GM23338 (cell line): ENCODE measurements around the gene TMEM178A. TPM values are rescaled to one million over a fixed set of nuclear protein-coding genes. Genes with fewer than 3 reads are reported as not detected.

Experiments
- ATAC-seq: fragments of 200-7000 bp; cut with Tn5 transposase; 3 replicates; pipeline ENCODE4 v1.9.1; 2020
- DNase-seq: peaks from one replicate; pipeline ENCODE4 v3.0.0-alpha.2; 2015; ENCODE audit warnings: low spot score
- H2AFZ ChIP-seq: fragments of 200-600 bp; sonication (generic); 2 replicates; pipeline ENCODE4 v1.8.0; 2016; ENCODE audit warnings: antibody characterized with exemption, mild to moderate bottlenecking, moderate library complexity
- H3F3A ChIP-seq: fragments of 200-600 bp; sonication (generic); replicated peaks from 2 replicates; pipeline ENCODE4 v1.8.0; 2017; ENCODE audit warnings: antibody characterized with exemption, mixed run types, low read depth
- H3K27ac ChIP-seq: fragments of 200-600 bp; sonication (generic); 2 replicates; pipeline ENCODE4 v1.6.1; 2016; ENCODE audit warnings: low read depth
- H3K27me3 ChIP-seq: fragments of 200-600 bp; sonication (generic); 2 replicates; pipeline ENCODE4 v1.8.0; 2016; ENCODE audit warnings: mild to moderate bottlenecking, mixed run types, moderate library complexity; ENCODE audit not compliant: insufficient read depth
- H3K36me3 ChIP-seq: fragments of 200-600 bp; sonication (generic); 2 replicates; pipeline ENCODE4 v1.8.0; 2016; ENCODE audit warnings: mild to moderate bottlenecking; ENCODE audit not compliant: insufficient read depth
- H3K4me1 ChIP-seq: fragments of 200-600 bp; sonication (generic); 2 replicates; pipeline ENCODE4 v1.8.0; 2016; ENCODE audit warnings: mild to moderate bottlenecking, moderate library complexity; ENCODE audit not compliant: insufficient read depth
- H3K4me2 ChIP-seq: fragments of 200-600 bp; sonication (generic); 2 replicates; pipeline ENCODE4 v1.7.1; 2017; ENCODE audit warnings: mixed run types
- H3K4me3 ChIP-seq: fragments of 200-600 bp; sonication (generic); 2 replicates; pipeline ENCODE4 v1.6.1; 2016; ENCODE audit warnings: mixed run types
- H3K79me2 ChIP-seq: fragments of 200-600 bp; sonication (generic); replicated peaks from 2 replicates; pipeline ENCODE4 v1.8.0; 2017; ENCODE audit warnings: mild to moderate bottlenecking; ENCODE audit not compliant: insufficient read depth
- H3K9me2 ChIP-seq: fragments of 200-600 bp; sonication (generic); 2 replicates; pipeline ENCODE4 v1.8.0; 2017; ENCODE audit not compliant: insufficient read depth
- H4K20me1 ChIP-seq: fragments of 200-600 bp; sonication (generic); replicated peaks from 2 replicates; pipeline ENCODE4 v1.8.0; 2017; ENCODE audit warnings: mild to moderate bottlenecking; ENCODE audit not compliant: insufficient read depth
- H3K27ac Mint-ChIP-seq: 2 replicates; pipeline ENCODE4 v1.8.0; 2020; ENCODE audit warnings: inconsistent platforms, mild to moderate bottlenecking, moderate library complexity, mixed read lengths
- H3K27me3 Mint-ChIP-seq: 3 replicates; pipeline ENCODE4 v1.8.0; 2022; ENCODE audit warnings: low read depth, mild to moderate bottlenecking, moderate library complexity, mixed read lengths, inconsistent platforms; ENCODE audit not compliant: insufficient read depth, poor library complexity
- H3K36me3 Mint-ChIP-seq: 3 replicates; pipeline ENCODE4 v1.8.0; 2021; ENCODE audit warnings: low read depth, mild to moderate bottlenecking, inconsistent platforms, moderate library complexity, mixed read lengths
- H3K4me1 Mint-ChIP-seq: 3 replicates; pipeline ENCODE4 v1.8.0; 2020; ENCODE audit warnings: mild to moderate bottlenecking, inconsistent platforms, mixed read lengths
- H3K4me3 Mint-ChIP-seq: 3 replicates; pipeline ENCODE4 v1.8.0; 2021; ENCODE audit warnings: moderate library complexity, mild to moderate bottlenecking, inconsistent platforms, mixed read lengths
- H3K9me3 Mint-ChIP-seq: 3 replicates; pipeline ENCODE4 v1.8.0; 2020; ENCODE audit warnings: moderate library complexity, mild to moderate bottlenecking, inconsistent platforms, mixed read lengths
- CREB1 ChIP-seq: fragments of 250-450 bp; sonication (Bioruptor Pico); IDR thresholded peaks from 2 replicates; pipeline ENCODE4 v1.5.0; 2020; ENCODE audit warnings: low read depth, mild to moderate bottlenecking, moderate library complexity
- EZH2 ChIP-seq: fragments of 200-600 bp; sonication (generic); IDR thresholded peaks from one replicate; pipeline ENCODE4 v1.8.0; 2017; ENCODE audit warnings: antibody characterized with exemption, mild to moderate bottlenecking, low read depth; ENCODE audit not compliant: unreplicated experiment
- EZH2phosphoT487 ChIP-seq: fragments of 200-600 bp; sonication (generic); IDR thresholded peaks from one replicate; pipeline ENCODE4 v1.8.1; 2018; ENCODE audit warnings: antibody characterized with exemption; ENCODE audit not compliant: unreplicated experiment
- JUNB ChIP-seq: IDR thresholded peaks from one replicate; pipeline ENCODE4 v1.6.1; 2016; ENCODE audit warnings: antibody characterized with exemption; ENCODE audit not compliant: unreplicated experiment
- POLR2AphosphoS5 ChIP-seq: IDR thresholded peaks from 2 replicates; pipeline ENCODE4 v1.6.1; 2016; ENCODE audit warnings: antibody characterized with exemption, low read depth
- STAT1 ChIP-seq: IDR thresholded peaks from one replicate; pipeline ENCODE4 v1.6.1; 2016; ENCODE audit warnings: antibody characterized with exemption; ENCODE audit not compliant: unreplicated experiment
- ZNF114 ChIP-seq: fragments of 250-450 bp; sonication (Bioruptor Pico); IDR thresholded peaks from 2 replicates; pipeline ENCODE4 v1.5.0; 2020; ENCODE audit warnings: mild to moderate bottlenecking, moderate library complexity
- ZNF331 ChIP-seq: fragments of 250-450 bp; sonication (Bioruptor Pico); IDR thresholded peaks from 2 replicates; pipeline ENCODE4 v1.5.0; 2020; ENCODE audit warnings: low read depth, mild to moderate bottlenecking, moderate library complexity
- polyA plus RNA-seq: library from polyadenylated mRNA; unstranded; fragments of >200 nt; fragmentation: Nextera tagmentation; extraction: Ambion mirVana; gene quantifications from 2 replicates; pipeline ENCODE4 v1.2.1, GENCODE V29; 2016
- total RNA-seq: library from RNA; depleted of rRNA; stranded (reverse); fragments of >200 nt; shearing (Covaris generic); gene quantifications from 2 replicates; pipeline ENCODE4 v1.2.3, GENCODE V29; 2014
- TF ChIP-seq, protein P1 (sequence below): fragments of 250-450 bp; sonication (Bioruptor Pico); IDR thresholded peaks from 2 replicates; pipeline ENCODE4 v1.5.0; 2020; ENCODE audit warnings: mild to moderate bottlenecking, moderate library complexity

Gene TMEM178A
- total and polyA plus RNA-seq, 2 experiments from 2014 or later: 10.3 to 12.3 TPM

DNA sequence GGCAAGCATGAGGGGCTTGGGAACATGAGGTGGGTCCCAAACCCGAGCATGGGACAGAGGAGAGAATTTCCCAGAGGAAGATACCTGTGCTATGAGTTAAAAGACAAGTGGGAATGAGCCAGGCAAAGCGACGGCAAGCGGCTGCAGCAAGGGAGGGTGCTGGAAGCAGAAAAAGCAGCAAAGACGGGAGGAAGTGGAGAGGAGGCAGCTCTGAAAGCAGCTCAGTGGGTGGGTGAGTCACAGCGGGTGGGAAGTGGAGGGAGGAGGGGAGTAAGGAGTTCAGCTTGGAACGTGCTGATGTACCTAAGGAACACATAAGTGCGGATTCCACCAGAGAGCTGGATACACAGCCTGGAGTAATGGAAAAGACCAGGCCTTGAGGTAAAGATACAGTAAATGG, 71.9 kb downstream of the TMEM178A start (continued):
- TF ChIP-seq, protein P1, sequence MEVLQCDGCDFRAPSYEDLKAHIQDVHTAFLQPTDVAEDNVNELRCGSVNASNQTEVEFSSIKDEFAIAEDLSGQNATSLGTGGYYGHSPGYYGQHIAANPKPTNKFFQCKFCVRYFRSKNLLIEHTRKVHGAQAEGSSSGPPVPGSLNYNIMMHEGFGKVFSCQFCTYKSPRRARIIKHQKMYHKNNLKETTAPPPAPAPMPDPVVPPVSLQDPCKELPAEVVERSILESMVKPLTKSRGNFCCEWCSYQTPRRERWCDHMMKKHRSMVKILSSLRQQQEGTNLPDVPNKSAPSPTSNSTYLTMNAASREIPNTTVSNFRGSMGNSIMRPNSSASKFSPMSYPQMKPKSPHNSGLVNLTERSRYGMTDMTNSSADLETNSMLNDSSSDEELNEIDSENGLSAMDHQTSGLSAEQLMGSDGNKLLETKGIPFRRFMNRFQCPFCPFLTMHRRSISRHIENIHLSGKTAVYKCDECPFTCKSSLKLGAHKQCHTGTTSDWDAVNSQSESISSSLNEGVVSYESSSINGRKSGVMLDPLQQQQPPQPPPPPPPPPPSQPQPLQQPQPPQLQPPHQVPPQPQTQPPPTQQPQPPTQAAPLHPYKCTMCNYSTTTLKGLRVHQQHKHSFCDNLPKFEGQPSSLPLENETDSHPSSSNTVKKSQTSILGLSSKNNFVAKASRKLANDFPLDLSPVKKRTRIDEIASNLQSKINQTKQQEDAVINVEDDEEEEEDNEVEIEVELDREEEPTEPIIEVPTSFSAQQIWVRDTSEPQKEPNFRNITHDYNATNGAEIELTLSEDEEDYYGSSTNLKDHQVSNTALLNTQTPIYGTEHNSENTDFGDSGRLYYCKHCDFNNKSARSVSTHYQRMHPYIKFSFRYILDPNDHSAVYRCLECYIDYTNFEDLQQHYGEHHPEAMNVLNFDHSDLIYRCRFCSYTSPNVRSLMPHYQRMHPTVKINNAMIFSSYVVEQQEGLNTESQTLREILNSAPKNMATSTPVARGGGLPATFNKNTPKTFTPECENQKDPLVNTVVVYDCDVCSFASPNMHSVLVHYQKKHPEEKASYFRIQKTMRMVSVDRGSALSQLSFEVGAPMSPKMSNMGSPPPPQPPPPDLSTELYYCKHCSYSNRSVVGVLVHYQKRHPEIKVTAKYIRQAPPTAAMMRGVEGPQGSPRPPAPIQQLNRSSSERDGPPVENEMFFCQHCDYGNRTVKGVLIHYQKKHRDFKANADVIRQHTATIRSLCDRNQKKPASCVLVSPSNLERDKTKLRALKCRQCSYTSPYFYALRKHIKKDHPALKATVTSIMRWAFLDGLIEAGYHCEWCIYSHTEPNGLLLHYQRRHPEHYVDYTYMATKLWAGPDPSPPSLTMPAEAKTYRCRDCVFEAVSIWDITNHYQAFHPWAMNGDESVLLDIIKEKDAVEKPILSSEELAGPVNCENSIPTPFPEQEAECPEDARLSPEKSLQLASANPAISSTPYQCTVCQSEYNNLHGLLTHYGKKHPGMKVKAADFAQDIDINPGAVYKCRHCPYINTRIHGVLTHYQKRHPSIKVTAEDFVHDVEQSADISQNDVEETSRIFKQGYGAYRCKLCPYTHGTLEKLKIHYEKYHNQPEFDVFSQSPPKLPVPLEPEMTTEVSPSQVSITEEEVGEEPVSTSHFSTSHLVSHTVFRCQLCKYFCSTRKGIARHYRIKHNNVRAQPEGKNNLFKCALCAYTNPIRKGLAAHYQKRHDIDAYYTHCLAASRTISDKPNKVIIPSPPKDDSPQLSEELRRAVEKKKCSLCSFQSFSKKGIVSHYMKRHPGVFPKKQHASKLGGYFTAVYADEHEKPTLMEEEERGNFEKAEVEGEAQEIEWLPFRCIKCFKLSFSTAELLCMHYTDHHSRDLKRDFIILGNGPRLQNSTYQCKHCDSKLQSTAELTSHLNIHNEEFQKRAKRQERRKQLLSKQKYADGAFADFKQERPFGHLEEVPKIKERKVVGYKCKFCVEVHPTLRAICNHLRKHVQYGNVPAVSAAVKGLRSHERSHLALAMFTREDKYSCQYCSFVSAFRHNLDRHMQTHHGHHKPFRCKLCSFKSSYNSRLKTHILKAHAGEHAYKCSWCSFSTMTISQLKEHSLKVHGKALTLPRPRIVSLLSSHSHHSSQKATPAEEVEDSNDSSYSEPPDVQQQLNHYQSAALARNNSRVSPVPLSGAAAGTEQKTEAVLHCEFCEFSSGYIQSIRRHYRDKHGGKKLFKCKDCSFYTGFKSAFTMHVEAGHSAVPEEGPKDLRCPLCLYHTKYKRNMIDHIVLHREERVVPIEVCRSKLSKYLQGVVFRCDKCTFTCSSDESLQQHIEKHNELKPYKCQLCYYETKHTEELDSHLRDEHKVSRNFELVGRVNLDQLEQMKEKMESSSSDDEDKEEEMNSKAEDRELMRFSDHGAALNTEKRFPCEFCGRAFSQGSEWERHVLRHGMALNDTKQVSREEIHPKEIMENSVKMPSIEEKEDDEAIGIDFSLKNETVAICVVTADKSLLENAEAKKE (CRISPR knock-in tag): no peak
- no peak for TF ChIP-seq STAT1
- TF ChIP-seq CREB1 (CRISPR knock-in tag): no peak
- no peak for TF ChIP-seq JUNB
- TF ChIP-seq EZH2: no peak
- TF ChIP-seq EZH2phosphoT487: no peak
- no peak for TF ChIP-seq ZNF114
- no peak for TF ChIP-seq POLR2AphosphoS5

DNA sequence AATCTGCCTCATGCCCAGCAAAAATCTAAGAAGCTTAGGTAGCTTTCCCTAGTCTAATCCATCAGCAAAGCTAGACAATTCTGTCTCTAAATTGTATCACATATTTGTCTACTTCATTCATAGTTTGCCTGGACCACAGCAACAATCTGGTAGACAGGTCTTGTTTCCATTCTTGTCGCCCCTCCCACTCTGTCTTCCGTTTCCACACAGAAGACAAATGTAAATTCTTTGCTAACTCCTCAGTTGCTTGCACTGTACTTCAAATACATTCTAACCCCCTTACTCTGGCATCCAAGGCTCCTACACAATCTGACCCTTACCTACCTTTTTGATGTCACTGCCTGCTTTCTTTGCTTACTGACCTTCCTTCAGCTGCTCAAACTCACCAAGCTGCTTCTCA, 73.2 kb downstream of the TMEM178A start:
- DNase-seq (no peak), ATAC-seq (no peak)
- H3K27me3 ChIP-seq: no peaks in the 10 kb centered on the region
- no peaks in the 10 kb centered on the region; the same call in 1 of the 2 replicates for H3K9me2 ChIP-seq
- peaks cover 34% of the 10 kb centered on the region for H3K4me1 ChIP-seq
- H3K36me3 ChIP-seq: peaks cover 5% of the 10 kb centered on the region; the same call in 1 of the 2 replicates
- peaks cover 19% of the 10 kb centered on the region for H3K79me2 ChIP-seq
- Mint-ChIP-seq H3K4me1 (peaks cover 35% of the 10 kb centered on the region), H3K4me3 (no peak overlapping the region), H3K9me3 (no peaks in the 10 kb centered on the region), H3K36me3 (peaks cover 52% of the 10 kb centered on the region), H3K27ac (no peak overlapping the region; the same call in 1 of the 2 replicates), H3K27me3 (no peaks in the 10 kb centered on the region)
- peak overlapping the region; percentile 60; the same call in 1 of the 2 replicates for H3K27ac ChIP-seq
- H3K4me2 ChIP-seq: no peak overlapping the region
- H2AFZ ChIP-seq: no peak overlapping the region
- no peaks in the 10 kb centered on the region for H3F3A ChIP-seq
- H3K4me3 ChIP-seq: no peak overlapping the region
- H4K20me1 ChIP-seq: 0 out of 2 replicates have a peak, but pooled peaks cover 3% of the 10 kb centered on the region
- no peak for TF ChIP-seq POLR2AphosphoS5
- TF ChIP-seq, protein P1 (CRISPR knock-in tag): no peak
- TF ChIP-seq ZNF114: no peak
- no peak for TF ChIP-seq CREB1 (CRISPR knock-in tag)
- no peak for TF ChIP-seq ZNF331 (CRISPR knock-in tag)
